ENCODE measurements around the gene ODAD3.
"Not testable (repeated sequence)": the region's sequence is repeated elsewhere in the genome, so short reads cannot be mapped to it uniquely, and the experiment has no call there.

Gene ODAD3

DNA sequence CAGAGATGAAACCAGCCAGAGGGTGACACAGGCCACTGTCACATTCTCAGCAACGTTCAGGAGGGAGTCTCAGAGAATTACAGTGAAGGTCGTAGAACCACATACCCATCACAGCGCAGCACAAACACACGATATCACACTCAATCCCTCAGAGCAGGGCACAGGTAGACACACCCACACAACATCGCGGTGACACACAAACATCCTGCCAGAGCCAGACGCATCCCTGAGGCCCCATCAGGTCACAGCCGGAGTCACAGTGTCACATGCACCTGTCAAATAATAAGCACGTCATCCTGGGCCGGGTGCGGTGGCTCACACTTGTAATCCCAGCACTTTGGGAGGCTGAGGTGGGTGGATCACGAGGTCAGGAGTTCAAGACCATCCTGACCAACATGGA is 28.5 kb upstream of the ODAD3 start:
- Histone ChIP-seq H3K36me3 (ENCODE audit: low read length) (no peaks in the 10 kb centered on the region), H4K20me1 (ENCODE audit: low read depth, low read length) (no peaks in the 10 kb centered on the region), H3K4me3 (ENCODE audit: insufficient read depth, low read length, poor library complexity, severe bottlenecking) (no peak overlapping the region), H3K9ac (ENCODE audit: low read length) (no peak overlapping the region), H3F3A (ENCODE audit: insufficient read depth) (no peaks in the 10 kb centered on the region), H3K9me3 (ENCODE audit: insufficient read depth, low read length) (no peaks in the 10 kb centered on the region), H2AFZ (ENCODE audit: low read depth, low read length, severe bottlenecking) (no peak overlapping the region), H3K27me3 (ENCODE audit: low read length) (no peaks in the 10 kb centered on the region), H3K4me2 (ENCODE audit: low read depth, low read length, poor library complexity, severe bottlenecking) (no peak overlapping the region), H3K79me2 (ENCODE audit: insufficient read depth, low read length) (no peaks in the 10 kb centered on the region), H3K27ac (ENCODE audit: low read depth, low read length) (no peak overlapping the region), H3K9me2 (replicated peaks; ENCODE audit: insufficient read depth, low read length) (no peaks in the 10 kb centered on the region)
- TF ChIP-seq, protein P1, sequence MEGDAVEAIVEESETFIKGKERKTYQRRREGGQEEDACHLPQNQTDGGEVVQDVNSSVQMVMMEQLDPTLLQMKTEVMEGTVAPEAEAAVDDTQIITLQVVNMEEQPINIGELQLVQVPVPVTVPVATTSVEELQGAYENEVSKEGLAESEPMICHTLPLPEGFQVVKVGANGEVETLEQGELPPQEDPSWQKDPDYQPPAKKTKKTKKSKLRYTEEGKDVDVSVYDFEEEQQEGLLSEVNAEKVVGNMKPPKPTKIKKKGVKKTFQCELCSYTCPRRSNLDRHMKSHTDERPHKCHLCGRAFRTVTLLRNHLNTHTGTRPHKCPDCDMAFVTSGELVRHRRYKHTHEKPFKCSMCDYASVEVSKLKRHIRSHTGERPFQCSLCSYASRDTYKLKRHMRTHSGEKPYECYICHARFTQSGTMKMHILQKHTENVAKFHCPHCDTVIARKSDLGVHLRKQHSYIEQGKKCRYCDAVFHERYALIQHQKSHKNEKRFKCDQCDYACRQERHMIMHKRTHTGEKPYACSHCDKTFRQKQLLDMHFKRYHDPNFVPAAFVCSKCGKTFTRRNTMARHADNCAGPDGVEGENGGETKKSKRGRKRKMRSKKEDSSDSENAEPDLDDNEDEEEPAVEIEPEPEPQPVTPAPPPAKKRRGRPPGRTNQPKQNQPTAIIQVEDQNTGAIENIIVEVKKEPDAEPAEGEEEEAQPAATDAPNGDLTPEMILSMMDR (IDR thresholded peaks at IDR 0.05; ENCODE audit: insufficient read depth, low read length, poor library complexity, severe bottlenecking): no peak
- no peak for TF ChIP-seq EZH2phosphoT487 (conservative IDR thresholded peaks at IDR 0.05; ENCODE audit: low read length)

DNA sequence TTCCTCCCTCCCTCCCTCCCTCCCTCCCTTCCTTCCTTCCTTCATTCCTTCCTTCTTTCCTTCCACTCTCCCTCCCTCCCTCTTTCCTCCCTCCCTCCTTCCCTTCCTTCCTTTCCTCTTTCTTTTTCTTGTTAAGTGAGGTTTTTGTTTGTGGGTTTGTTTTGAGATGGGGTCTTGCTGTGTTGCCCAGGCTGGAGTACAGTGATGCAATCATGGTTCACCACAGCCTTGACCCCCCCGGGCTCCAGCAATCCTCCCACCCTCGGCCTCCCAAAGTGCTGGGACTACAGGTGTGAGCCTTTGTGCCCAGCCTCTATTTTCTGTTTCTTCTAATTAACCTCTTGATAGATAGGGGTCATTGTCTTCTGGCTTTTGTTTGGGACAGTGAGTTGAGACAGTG is 26.5 kb upstream of the ODAD3 start:
- Histone ChIP-seq H3K79me2 (ENCODE audit: insufficient read depth, low read length) (no peaks in the 10 kb centered on the region), H3K27me3 (ENCODE audit: low read length) (no peaks in the 10 kb centered on the region), H3K9me2 (replicated peaks; ENCODE audit: insufficient read depth, low read length) (no peaks in the 10 kb centered on the region), H3K9me3 (ENCODE audit: insufficient read depth, low read length) (no peaks in the 10 kb centered on the region), H3K4me2 (ENCODE audit: low read depth, low read length, poor library complexity, severe bottlenecking) (no peak overlapping the region), H3K4me3 (ENCODE audit: insufficient read depth, low read length, poor library complexity, severe bottlenecking) (no peak overlapping the region), H3K36me3 (ENCODE audit: low read length) (no peaks in the 10 kb centered on the region), H2AFZ (ENCODE audit: low read depth, low read length, severe bottlenecking) (no peak overlapping the region), H4K20me1 (ENCODE audit: low read depth, low read length) (no peaks in the 10 kb centered on the region), H3K9ac (ENCODE audit: low read length) (no peak overlapping the region), H3K27ac (ENCODE audit: low read depth, low read length) (no peak overlapping the region), H3F3A (ENCODE audit: insufficient read depth) (no peaks in the 10 kb centered on the region)
- TF ChIP-seq, protein P1 (IDR thresholded peaks at IDR 0.05; ENCODE audit: insufficient read depth, low read length, poor library complexity, severe bottlenecking): no peak
- no peak for TF ChIP-seq EZH2phosphoT487 (conservative IDR thresholded peaks at IDR 0.05; ENCODE audit: low read length)

DNA sequence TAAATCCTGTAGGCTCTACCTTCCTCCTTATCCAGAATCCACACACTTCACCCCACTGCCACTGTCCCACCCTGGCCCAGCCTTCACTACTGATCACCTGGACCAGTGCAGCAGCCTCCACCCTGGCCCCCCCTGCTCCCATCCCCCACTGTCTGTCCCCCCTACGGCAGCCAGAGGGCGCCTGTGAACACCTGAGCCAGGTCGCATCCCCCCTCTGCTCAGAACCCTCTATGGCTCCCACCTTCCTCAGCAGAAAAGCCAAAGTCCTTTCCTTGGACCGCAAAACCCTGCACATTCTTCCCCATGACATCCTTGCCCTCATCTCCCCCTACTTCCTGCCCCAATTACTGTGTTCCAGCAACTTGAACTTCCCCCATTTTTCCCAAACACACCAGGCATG is 25.3 kb upstream of the ODAD3 start:
- Histone ChIP-seq H3K4me2 (ENCODE audit: low read depth, low read length, poor library complexity, severe bottlenecking) (no peak overlapping the region), H3K9me2 (replicated peaks; ENCODE audit: insufficient read depth, low read length) (no peaks in the 10 kb centered on the region), H3K9me3 (ENCODE audit: insufficient read depth, low read length) (no peaks in the 10 kb centered on the region), H3F3A (ENCODE audit: insufficient read depth) (no peaks in the 10 kb centered on the region), H3K36me3 (ENCODE audit: low read length) (no peaks in the 10 kb centered on the region), H3K27ac (ENCODE audit: low read depth, low read length) (no peak overlapping the region), H2AFZ (ENCODE audit: low read depth, low read length, severe bottlenecking) (no peak overlapping the region), H4K20me1 (ENCODE audit: low read depth, low read length) (no peaks in the 10 kb centered on the region), H3K27me3 (ENCODE audit: low read length) (no peaks in the 10 kb centered on the region), H3K9ac (ENCODE audit: low read length) (no peak overlapping the region), H3K4me3 (ENCODE audit: insufficient read depth, low read length, poor library complexity, severe bottlenecking) (no peak overlapping the region), H3K79me2 (ENCODE audit: insufficient read depth, low read length) (no peaks in the 10 kb centered on the region)
- TF ChIP-seq, protein P1 (IDR thresholded peaks at IDR 0.05; ENCODE audit: insufficient read depth, low read length, poor library complexity, severe bottlenecking): no peak
- no peak for TF ChIP-seq EZH2phosphoT487 (conservative IDR thresholded peaks at IDR 0.05; ENCODE audit: low read length)

DNA sequence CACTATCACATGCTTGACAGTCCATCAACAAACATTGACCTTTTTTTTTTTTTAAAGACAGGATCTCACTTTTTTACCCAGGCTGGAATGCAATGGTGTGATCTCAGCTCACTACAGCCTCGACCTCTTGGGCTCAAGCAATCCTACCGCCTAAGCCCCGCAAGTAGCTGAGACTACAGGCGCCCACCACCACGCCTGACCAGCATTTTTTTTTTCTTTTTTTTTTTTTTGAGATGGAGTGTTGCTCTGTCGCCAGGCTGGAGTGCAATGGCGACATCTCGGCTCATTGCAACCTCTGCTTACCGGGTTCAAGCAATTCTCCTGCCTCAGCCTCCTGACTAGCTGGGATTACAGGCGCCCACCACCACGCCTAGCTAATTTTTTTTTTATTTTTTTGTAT is 24.0 kb upstream of the ODAD3 start:
- not testable (repeated sequence) for H3K4me3 ChIP-seq (ENCODE audit: insufficient read depth, low read length, poor library complexity, severe bottlenecking)

More for the DNA sequence above, 24.0 kb upstream of the ODAD3 start:
- H3K9me2 ChIP-seq (replicated peaks; ENCODE audit: insufficient read depth, low read length); H2AFZ ChIP-seq (ENCODE audit: low read depth, low read length, severe bottlenecking); H3F3A ChIP-seq (ENCODE audit: insufficient read depth); H3K79me2 ChIP-seq (ENCODE audit: insufficient read depth, low read length); H3K9me3 ChIP-seq (ENCODE audit: insufficient read depth, low read length); H3K27me3 ChIP-seq (ENCODE audit: low read length); H3K9ac ChIP-seq (ENCODE audit: low read length); H3K4me2 ChIP-seq (ENCODE audit: low read depth, low read length, poor library complexity, severe bottlenecking); H4K20me1 ChIP-seq (ENCODE audit: low read depth, low read length); H3K27ac ChIP-seq (ENCODE audit: low read depth, low read length); H3K36me3 ChIP-seq (ENCODE audit: low read length): not testable (repeated sequence)
